Posterior cingulate gyrus (tissue), 11 donors: Measurements from ENCODE around the gene RUBCNL.
"Not testable (repeated sequence)": the region's sequence is repeated elsewhere in the genome, so short reads cannot be mapped to it uniquely, and the experiment has no call there.

Experiments
- DNase-seq, 10 donors: peaks; one replicate each; pipeline versions ENCODE4 v3.0.0 to v3.0.0-alpha.2; 2020 to 2021; ENCODE audit warnings: mixed read lengths in 3 of 10
- intact Hi-C: fragments of 100-400 bp; cut with DNase I; formaldehyde crosslinking; loops from one replicate; pipeline ENCODE4 v1.15.1; 2023

The RUBCNL gene

GRCh38 chr13:46387064-46387851, at the start of gene RUBCNL:
Gene RUBCNL, minus strand, starts transcription at chr13:46387252. Its CDS starts 14,777 bp downstream, at chr13:46372475.
- intact Hi-C loops: no loop called here
- peak; percentile 25 to 94 (median 56) for DNase-seq

DNA sequence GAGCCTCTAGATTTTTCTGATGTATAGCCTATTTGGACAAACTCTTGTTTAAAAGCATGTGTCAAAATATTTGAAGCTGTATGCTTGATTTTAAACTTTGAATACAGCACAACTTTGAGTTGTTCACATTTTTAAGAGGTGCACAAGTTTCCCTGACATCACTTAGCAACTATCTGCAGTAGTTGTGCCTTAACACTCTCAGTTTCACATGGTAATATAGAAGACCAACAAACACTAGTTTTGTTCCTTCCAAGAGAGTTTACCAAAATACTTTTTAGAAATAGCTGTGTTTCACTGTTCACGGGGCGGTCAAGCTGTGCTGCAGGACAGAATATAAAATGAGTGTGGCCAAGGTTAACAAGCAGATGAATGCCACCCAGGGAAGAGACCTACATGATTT, 42.5 kb upstream of the RUBCNL start:
- DNase-seq, intact Hi-C loops: not testable (repeated sequence)

GRCh38 chr13:46405457-46405856, 18.4 kb upstream of the RUBCNL start:
- DNase-seq: no peak
- intact Hi-C loops: no loop called here

DNA sequence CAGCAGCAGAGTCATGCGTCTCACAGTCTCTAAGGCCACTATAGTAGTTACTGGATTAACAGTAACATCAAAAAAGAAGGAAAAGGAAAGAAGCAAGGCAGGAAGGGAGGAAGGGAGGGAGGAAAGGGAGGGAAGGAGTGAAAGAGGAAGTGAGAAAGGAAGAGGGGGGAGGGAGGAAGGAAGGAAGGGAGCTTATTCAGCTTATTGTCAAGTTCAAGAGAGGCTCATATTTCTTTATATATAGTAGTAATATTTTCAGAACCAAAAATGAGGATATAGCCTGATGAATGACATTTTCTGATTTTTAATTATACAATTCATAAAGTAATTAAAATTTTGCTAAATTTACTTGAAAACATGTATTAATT, 17.7 kb upstream of the RUBCNL start:
- no peak for DNase-seq
- intact Hi-C loops: no loop called here

DNA sequence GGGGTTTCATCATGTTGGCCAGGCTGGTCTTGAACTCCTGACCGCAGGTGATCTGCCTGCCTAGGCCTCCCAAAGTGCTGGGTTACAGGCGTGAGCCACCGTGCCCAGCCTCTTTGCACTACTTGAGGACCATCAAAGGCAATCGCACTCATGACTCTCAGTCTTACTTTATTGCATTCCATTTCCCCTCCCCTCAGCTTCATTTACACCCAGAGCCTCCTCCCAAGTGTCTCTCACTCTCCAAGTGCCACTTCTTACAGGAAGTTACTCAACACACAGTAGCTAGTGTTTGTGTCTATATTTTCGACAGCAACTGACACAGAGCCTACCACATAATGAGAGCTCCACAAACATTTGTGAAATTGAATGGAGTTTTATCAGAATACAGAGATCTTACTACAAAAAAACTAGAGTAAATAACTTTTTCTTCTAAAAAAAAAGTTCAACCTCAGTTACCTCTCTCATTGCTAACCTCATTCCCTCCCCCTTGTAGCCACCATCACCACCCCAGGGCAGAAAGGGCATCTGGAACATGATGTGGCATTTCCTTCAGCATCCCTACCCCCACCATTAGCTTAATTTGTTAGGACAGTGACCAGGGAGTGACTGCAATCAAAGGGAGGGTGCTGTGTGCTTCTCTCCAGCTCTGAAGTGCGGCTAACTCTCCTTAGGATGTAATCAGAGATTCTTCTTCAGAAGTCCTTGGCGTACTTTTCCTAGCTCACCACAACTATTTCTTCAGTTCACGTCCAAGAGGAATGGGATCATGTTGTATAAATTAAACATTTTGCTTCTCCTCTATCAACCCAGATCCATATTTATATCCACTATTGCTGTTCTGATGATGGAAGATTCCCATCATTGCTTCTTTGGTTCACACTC, 17.0 kb upstream of the RUBCNL start:
- intact Hi-C loops: no loop called here
- peak in 2 of 10 donors; percentile 53 to 57 for DNase-seq

DNA sequence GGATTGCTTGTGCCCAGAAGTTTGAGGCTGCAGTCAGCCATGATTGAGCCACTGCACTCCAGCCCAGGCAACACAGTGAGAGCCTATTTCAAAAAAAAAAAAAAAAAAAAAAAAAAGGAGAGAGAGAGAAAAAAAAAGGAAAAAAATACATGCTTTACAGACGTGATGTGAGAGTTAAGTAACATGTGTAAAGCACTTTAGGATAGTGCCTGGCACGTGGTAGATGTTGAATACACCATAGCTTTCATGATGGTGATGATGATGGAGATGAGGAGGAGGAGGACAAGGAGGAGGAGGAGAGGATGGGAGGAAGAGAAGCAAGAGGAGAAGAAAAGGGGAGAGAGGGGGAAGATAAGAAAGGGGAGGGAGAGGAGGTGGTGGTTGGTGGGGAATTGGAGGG, 15.1 kb upstream of the RUBCNL start:
- intact Hi-C loops: no loop called here
- DNase-seq: no peak

- intact Hi-C loops: no loop called here
Observed at GRCh38 chr13:46401432-46401831, 14.4 kb upstream of the RUBCNL start.

GRCh38 chr13:46396341-46396740, 9.3 kb upstream of the RUBCNL start:
- intact Hi-C loops: no loop called here

More at GRCh38 chr13:46401432-46401831, 14.4 kb upstream of the RUBCNL start:
- no peak for DNase-seq

GRCh38 chr13:46392967-46393366, 5.9 kb upstream of the RUBCNL start:
- DNase-seq: no peak
- intact Hi-C loops: no loop called here

More at GRCh38 chr13:46396341-46396740, 9.3 kb upstream of the RUBCNL start:
- no peak for DNase-seq

GRCh38 chr13:46389457-46390451, 2.7 kb upstream of the RUBCNL start:
- intact Hi-C loops: no loop called here
- DNase-seq: peak; percentile 66 to 98 (median 82)

DNA sequence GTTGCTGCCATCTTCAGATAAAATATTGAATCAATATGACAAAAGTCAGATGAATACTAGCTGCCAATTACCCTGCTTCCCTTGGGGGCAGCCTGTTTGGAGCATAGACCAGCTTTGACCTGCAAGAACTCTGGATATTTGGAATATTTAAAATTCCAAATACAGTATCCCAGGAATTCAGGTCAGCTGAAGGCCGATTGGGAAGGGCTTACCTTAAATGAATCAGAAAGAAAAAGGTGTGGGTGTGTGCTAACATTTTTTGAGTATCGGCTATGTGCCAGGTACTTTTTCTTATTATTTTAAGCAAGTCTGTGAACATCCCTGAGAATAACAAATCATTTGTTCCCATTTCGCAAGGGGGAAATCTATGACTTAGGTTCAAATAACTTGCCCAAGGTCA, 1.8 kb upstream of the RUBCNL start:
- no peak for DNase-seq
- intact Hi-C loops: no loop called here

- no peak for DNase-seq
- intact Hi-C loops: no loop called here
Observed at GRCh38 chr13:46388308-46388707, 1.3 kb upstream of the RUBCNL start.

DNA sequence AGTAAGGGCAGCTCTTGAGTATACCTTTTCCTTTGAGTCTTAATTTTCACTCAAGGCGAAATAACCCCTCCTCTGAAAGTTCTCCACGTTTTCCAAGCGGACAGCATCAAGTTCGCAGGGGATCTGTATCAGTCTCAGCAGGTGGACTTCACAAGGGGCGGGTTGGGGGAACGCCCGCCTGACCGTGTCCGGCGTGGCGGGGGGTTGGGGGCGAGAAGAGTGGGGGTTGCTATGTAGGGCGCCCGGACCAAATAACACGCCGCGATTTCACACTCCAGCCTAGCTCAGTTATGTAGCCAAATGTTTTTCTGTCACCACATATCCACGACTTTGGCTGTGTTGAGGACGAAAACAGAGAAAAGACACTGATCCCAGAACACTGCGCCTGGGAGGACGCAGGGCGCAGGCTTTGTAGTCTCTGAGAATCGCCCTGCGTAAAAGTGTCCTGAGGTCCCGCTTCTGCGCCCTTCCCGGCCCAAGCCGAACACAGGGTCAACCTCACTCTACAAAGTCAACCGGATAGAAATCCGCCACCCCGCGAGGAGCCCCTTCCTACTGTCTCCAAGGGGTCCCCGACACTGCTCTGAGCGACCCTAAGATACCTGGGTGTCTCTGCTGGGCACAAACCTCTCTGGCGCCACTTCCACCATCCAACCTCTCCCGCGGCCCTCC, 524 bp downstream of the RUBCNL start:
- peak in 4 of 10 donors; percentile 12 to 80 (median 51) for DNase-seq

DNA sequence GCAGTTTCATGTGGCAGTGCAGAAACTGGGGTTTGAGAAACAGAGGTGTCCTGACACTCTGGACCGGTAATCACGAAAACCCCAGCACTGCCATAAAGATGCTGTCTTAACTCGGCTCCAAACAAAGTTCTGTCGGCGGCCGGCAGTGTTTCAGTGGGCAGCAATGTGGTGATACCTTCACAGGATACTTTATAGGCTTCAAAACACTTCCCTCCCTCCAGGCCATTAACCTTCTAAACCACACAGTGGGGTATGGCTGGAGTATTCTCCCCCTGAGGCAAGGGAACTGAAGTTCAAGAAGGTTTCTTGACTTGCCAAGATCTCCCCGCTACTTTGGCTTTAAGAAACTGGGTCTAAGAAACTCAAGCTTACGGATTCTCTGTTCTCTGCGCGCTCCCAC, 1.1 kb downstream of the RUBCNL start:
- no peak for DNase-seq
- intact Hi-C loops: no loop called here

More for the DNA sequence above, 524 bp downstream of the RUBCNL start:
- intact Hi-C loops: no loop called here

- no peak for DNase-seq
- intact Hi-C loops: no loop called here
Observed at GRCh38 chr13:46383383-46383782, 3.7 kb downstream of the RUBCNL start.

GRCh38 chr13:46382224-46382623, 4.8 kb downstream of the RUBCNL start:
- intact Hi-C loops: no loop called here

GRCh38 chr13:46380242-46380641, 6.8 kb downstream of the RUBCNL start:
- intact Hi-C loops: no loop called here
- no peak for DNase-seq

More at GRCh38 chr13:46382224-46382623, 4.8 kb downstream of the RUBCNL start:
- DNase-seq: no peak

- no peak for DNase-seq
- intact Hi-C loops: no loop called here
Observed at GRCh38 chr13:46379611-46380010, 7.4 kb downstream of the RUBCNL start.

GRCh38 chr13:46378411-46378810, 8.6 kb downstream of the RUBCNL start:
- intact Hi-C loops: no loop called here
- no peak for DNase-seq

DNA sequence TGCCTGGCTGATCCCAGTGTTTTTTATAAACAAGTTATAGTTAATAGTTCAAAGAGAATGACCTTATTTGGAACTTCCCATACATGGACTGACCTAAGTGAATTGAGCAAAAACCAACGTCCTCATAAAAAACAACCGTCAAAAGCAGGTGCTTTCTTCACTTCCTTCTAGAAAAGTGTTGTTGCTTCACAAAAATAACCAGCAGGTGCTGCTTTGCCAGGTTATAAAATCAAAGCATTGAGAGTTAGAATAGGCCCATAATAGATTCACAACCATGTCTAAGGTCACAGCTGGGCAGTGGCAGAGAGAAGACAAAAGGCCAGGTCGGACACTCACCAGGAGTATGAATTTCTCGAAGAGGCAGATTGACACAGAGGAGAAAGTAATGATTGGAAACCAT, 9.5 kb downstream of the RUBCNL start:
- intact Hi-C loops: no loop called here
- no peak for DNase-seq
